B cell (primary cell): ENCODE results near the gene PSMG3. TPM values are rescaled to one million over a fixed set of nuclear protein-coding genes. Genes with fewer than 3 reads are reported as not detected.

ENCODE experiments used
- ATAC-seq: fragments of 200-7000 bp; cut with Tn5 transposase; one replicate; pipeline ENCODE4 v1.10.0; 2021; ENCODE audit warnings: low read depth, mild to moderate bottlenecking, moderate number of reproducible peaks, moderate library complexity
- CTCF ChIA-PET: fragments of 350-600 bp; sonication (Branson Sonifier 250); formaldehyde crosslinking; loops from one replicate; lab custom pipeline; 2021; ENCODE audit warnings: antibody characterized with exemption, inconsistent platforms; lab: Charles Lee
- POLR2A ChIA-PET: fragments of 350-600 bp; sonication (Branson Sonifier 250); formaldehyde crosslinking; loops from one replicate; lab custom pipeline; 2021; ENCODE audit warnings: antibody characterized with exemption; lab: Charles Lee
- DNase-seq: peaks from one replicate; pipeline ENCODE4 v3.0.0; 2013
- H2AFZ ChIP-seq: 2 replicates; pipeline ENCODE4 v1.6.1; 2012; ENCODE audit warnings: mild to moderate bottlenecking, low read depth, low read length; ENCODE audit not compliant: insufficient read depth, poor library complexity, severe bottlenecking
- H3K27ac ChIP-seq, 2 donors: 1 replicate in 1 of 2; 2 replicates in 1 of 2; pipeline ENCODE4 v1.5.1; 2012 to 2013; ENCODE audit warnings: low read length in 2 of 2, mild to moderate bottlenecking in 2 of 2, moderate library complexity in 1 of 2
- H3K27me3 ChIP-seq, 4 experiments: fragments of 200-600 bp in 1 of 4; sonication (generic) in 1 of 4; replicated peaks in 1 of 4; 1 replicate in 2 of 4; 2 replicates in 2 of 4; pipeline versions ENCODE4 v1.6.1 to v1.7.0; 2013 to 2016; ENCODE audit warnings: low read length in 3 of 4, mild to moderate bottlenecking in 2 of 4, mixed read lengths in 1 of 4, moderate library complexity in 1 of 4; ENCODE audit not compliant: insufficient read depth in 4 of 4, control insufficient read depth in 3 of 4; ENCODE audit errors: control extremely low read depth in 1 of 4
- H3K36me3 ChIP-seq, 2 experiments: replicated peaks in 1 of 2; 1 replicate in 1 of 2; 2 replicates in 1 of 2; pipeline versions ENCODE4 v1.6.1 to v1.7.1; 2013; ENCODE audit warnings: low read length in 1 of 2; ENCODE audit not compliant: insufficient read depth in 2 of 2, control insufficient read depth in 1 of 2; ENCODE audit errors: control extremely low read depth in 1 of 2, extremely low read depth in 1 of 2
- H3K4me1 ChIP-seq, 2 donors: fragments of 200-600 bp in 1 of 2; sonication (generic) in 1 of 2; 1 replicate in 1 of 2; 2 replicates in 1 of 2; pipeline versions ENCODE4 v1.5.1 to v1.6.1; 2013 to 2017; ENCODE audit warnings: low read length in 2 of 2; ENCODE audit not compliant: control insufficient read depth in 2 of 2, insufficient read depth in 2 of 2
- H3K4me2 ChIP-seq: replicated peaks from 2 replicates; pipeline ENCODE3; 2012; ENCODE audit warnings: mild to moderate bottlenecking, low read depth, low read length; ENCODE audit not compliant: poor library complexity, severe bottlenecking
- H3K4me3 ChIP-seq, 5 experiments: fragments of 200-600 bp in 1 of 5; sonication (generic) in 1 of 5; 1 replicate in 3 of 5; 2 replicates in 2 of 5; pipeline versions ENCODE4 v1.5.1 to v1.7.0; 2011 to 2016; ENCODE audit warnings: low read length in 4 of 5, mild to moderate bottlenecking in 4 of 5, low read depth in 2 of 5, control low read depth in 1 of 5, moderate library complexity in 1 of 5; ENCODE audit not compliant: insufficient read depth in 1 of 5; ENCODE audit errors: control extremely low read depth in 1 of 5, extremely low read depth in 1 of 5
- H3K79me2 ChIP-seq: fragments of 200-600 bp; sonication (generic); one replicate; pipeline ENCODE4 v1.6.0; 2016; ENCODE audit warnings: low read length; ENCODE audit not compliant: control insufficient read depth, insufficient read depth
- H3K9ac ChIP-seq: fragments of 200-600 bp; sonication (generic); 2 replicates; pipeline ENCODE4 v1.6.1; 2017; ENCODE audit warnings: mild to moderate bottlenecking, low read length, moderate library complexity
- H3K9me3 ChIP-seq, 3 donors: one replicate each; pipeline versions ENCODE4 v1.6.1 to v1.7.1; 2013; ENCODE audit warnings: low read length in 2 of 3; ENCODE audit not compliant: control insufficient read depth in 2 of 3, insufficient read depth in 1 of 3; ENCODE audit errors: control extremely low read depth in 1 of 3
- H4K20me1 ChIP-seq: 2 replicates; pipeline ENCODE4 v1.6.0; 2012; ENCODE audit warnings: mild to moderate bottlenecking, low read length; ENCODE audit not compliant: insufficient read depth, control insufficient read depth, poor library complexity, severe bottlenecking
- H3K27ac Mint-ChIP-seq: one replicate; pipeline ENCODE4 v1.8.0; 2021; ENCODE audit warnings: mixed read lengths
- H3K27me3 Mint-ChIP-seq: one replicate; pipeline ENCODE4 v1.8.0; 2021; ENCODE audit warnings: mixed read lengths
- H3K4me1 Mint-ChIP-seq: one replicate; pipeline ENCODE4 v1.8.0; 2021; ENCODE audit warnings: mixed read lengths
- H3K4me3 Mint-ChIP-seq: one replicate; pipeline ENCODE4 v1.8.0; 2021; ENCODE audit warnings: mixed read lengths
- H3K9me3 Mint-ChIP-seq: one replicate; pipeline ENCODE4 v1.8.0; 2022; ENCODE audit warnings: mixed read lengths; ENCODE audit not compliant: insufficient read depth
- EZH2 ChIP-seq: IDR thresholded peaks from 2 replicates; pipeline ENCODE4 v1.6.1; 2012; ENCODE audit warnings: borderline replicate concordance, low read depth, mild to moderate bottlenecking, moderate library complexity, low read length; ENCODE audit not compliant: insufficient read depth, poor library complexity, severe bottlenecking
- WGBS: methylation state at CpG from one replicate; pipeline ENCODE4 v1.1.5; 2013; ENCODE audit warnings: missing lambda C conversion rate; ENCODE audit not compliant: insufficient coverage; 5-methylcytosine and 5-hydroxymethylcytosine counted together
- intact Hi-C: fragments of 100-400 bp; cut with micrococcal nuclease; formaldehyde crosslinking; loops from one replicate; pipeline ENCODE4 v1.10.0; 2022
- polyA minus RNA-seq: library from RNA; depleted of rRNA, polyadenylated mRNA; stranded (reverse); fragments of >200 nt; gene quantifications from 2 replicates; pipeline ENCODE4 v1.2.3, GENCODE V29; 2012
- polyA plus RNA-seq: library from polyadenylated mRNA; depleted of rRNA; stranded (reverse); fragments of >200 nt; gene quantifications from 2 replicates; pipeline ENCODE4 v1.2.3, GENCODE V29; 2012
- total RNA-seq, 2 donors: library from RNA; stranded (reverse); fragments of 120-200 nt in 1 of 2; gene quantifications; 1 replicate in 1 of 2; 2 replicates in 1 of 2; pipeline versions ENCODE4 v1.2.3 to v1.2.4, GENCODE V29; 2013 to 2022
- TF ChIP-seq, protein P1 (sequence below): fragments of 200-600 bp; IDR thresholded peaks from one replicate; pipeline ENCODE4 v1.8.0; 2022; ENCODE audit warnings: antibody characterized with exemption, mild to moderate bottlenecking

PSMG3 gene, protein sequence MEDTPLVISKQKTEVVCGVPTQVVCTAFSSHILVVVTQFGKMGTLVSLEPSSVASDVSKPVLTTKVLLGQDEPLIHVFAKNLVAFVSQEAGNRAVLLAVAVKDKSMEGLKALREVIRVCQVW
- total RNA-seq (27.4 and 28.6 TPM in 2 replicates), polyA plus RNA-seq (73.9 and 75.7 TPM in 2 replicates), polyA minus RNA-seq (15.8 and 18.3 TPM in 2 replicates)
- 32.2 TPM for total RNA-seq (2013)

DNA sequence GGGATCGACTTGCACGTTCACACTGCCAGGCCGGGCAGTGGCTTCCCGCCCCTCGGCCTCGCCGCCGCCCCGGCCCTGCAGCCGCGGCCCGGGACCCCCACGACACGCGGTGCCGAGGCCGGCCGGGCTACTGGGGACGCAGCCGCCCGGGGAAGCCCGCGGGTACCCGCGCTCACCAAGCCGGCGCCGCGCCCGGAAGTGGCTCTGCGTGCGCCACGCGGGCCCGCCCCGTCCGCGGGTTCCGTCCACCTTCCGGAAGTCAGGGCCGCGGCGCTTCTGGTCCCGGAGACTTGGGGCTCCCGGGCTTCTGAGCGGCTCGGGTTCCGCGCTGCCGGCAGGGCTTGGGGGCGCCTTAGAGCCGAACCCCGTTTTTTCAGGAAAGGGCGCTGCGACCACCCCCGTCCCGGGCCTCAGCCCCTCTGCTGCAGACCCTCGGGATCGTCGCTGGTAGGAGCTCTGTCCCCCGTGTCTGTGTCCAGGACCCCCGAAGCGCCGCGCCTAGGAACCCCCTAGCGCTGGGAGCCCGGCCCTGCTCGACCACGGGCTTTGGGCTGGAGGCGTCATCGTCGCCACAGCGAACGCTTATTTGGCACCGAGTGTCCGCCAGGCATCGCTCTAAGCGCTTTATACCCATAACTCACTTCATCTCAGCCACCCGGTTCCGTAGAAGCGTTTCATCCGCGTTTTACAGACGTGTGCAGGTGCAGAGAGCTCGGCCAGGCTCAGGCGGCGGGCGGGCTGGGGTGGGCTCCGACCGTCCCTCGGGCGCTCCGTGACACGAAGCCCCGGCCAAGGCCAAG is at the start of gene PSMG3:
Gene PSMG3, minus strand, starts transcription at position 200 of the 800 bp plus-strand sequence. CDS start 693 bp downstream, outside the sequence.
- whole genome bisulfite sequencing: under 1% methylated on average over 95 of the region's 95 CpGs
- intact Hi-C loops: loop anchor here (1.0 to 10.0 kb wide), 6 partner anchors 40 to 744 kb away; partner anchors contain the start of genes INTS1, MAD1L1, MAFK and SNX8

More for the DNA sequence above, at the start of gene PSMG3:
- H3K4me1 Mint-ChIP-seq: peaks cover 20% of the 10 kb centered on the region
- POLR2A ChIA-PET: interaction anchor here (0.9 kb wide), 1 partner anchor 64 kb away, joined by 6 read pairs; no protein-coding TSS in a partner anchor
- no peaks in the 10 kb centered on the region for H4K20me1 ChIP-seq
- peaks cover 12 to 24% of the 10 kb centered on the region in 2 donors for H3K4me1 ChIP-seq
- peak; percentile 91 for ATAC-seq
- H3K9me3 ChIP-seq: no peaks in the 10 kb centered on the region
- peak within 1 kb of the TSS; percentile 91 for H2AFZ ChIP-seq
- TF ChIP-seq EZH2: no peak
- TF ChIP-seq, protein P1, sequence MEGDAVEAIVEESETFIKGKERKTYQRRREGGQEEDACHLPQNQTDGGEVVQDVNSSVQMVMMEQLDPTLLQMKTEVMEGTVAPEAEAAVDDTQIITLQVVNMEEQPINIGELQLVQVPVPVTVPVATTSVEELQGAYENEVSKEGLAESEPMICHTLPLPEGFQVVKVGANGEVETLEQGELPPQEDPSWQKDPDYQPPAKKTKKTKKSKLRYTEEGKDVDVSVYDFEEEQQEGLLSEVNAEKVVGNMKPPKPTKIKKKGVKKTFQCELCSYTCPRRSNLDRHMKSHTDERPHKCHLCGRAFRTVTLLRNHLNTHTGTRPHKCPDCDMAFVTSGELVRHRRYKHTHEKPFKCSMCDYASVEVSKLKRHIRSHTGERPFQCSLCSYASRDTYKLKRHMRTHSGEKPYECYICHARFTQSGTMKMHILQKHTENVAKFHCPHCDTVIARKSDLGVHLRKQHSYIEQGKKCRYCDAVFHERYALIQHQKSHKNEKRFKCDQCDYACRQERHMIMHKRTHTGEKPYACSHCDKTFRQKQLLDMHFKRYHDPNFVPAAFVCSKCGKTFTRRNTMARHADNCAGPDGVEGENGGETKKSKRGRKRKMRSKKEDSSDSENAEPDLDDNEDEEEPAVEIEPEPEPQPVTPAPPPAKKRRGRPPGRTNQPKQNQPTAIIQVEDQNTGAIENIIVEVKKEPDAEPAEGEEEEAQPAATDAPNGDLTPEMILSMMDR: peak; percentile 30
- H3K4me3 Mint-ChIP-seq: peak within 1 kb of the TSS; percentile 90
- H3K4me3 ChIP-seq: peak within 1 kb of the TSS; percentile 18 to 87 (median 80)
- CTCF ChIA-PET: interaction anchor here (0.9 to 1.0 kb wide), 3 partner anchors 9 to 786 kb away, joined by 3 read pairs; no protein-coding TSS in a partner anchor
- H3K36me3 ChIP-seq: peaks cover 0 to 6% of the 10 kb centered on the region in 2 experiments
- no peaks in the 10 kb centered on the region for H3K9me3 Mint-ChIP-seq
- peak within 1 kb of the TSS; percentile 88 for H3K9ac ChIP-seq
- H3K27me3 ChIP-seq: no peaks in the 10 kb centered on the region
- peak within 1 kb of the TSS; percentile 91 for H3K27ac Mint-ChIP-seq
- DNase-seq: peak; percentile 92
- peak within 1 kb of the TSS; percentile 84 to 89 for H3K27ac ChIP-seq
- H3K27me3 Mint-ChIP-seq: no peaks in the 10 kb centered on the region
- no peaks in the 10 kb centered on the region for H3K79me2 ChIP-seq
- peak within 1 kb of the TSS; percentile 77 for H3K4me2 ChIP-seq
